ENCODE data around the gene SMC2. TPM values are rescaled to one million over a fixed set of nuclear protein-coding genes. Genes with fewer than 3 reads are reported as not detected.

The SMC2 gene
- total RNA-seq, 2 donors from 2014 or later, result 7.9 to 11.0 TPM

- intact Hi-C loops (cut with DNase I), result no loop called here
- H3K36me3 ChIP-seq, result no peaks in the 10 kb centered on the region
- H3K4me3 ChIP-seq, result no peak overlapping the region
- H3K27ac ChIP-seq, result no peak overlapping the region
- H3K9me3 ChIP-seq, result no peaks in the 10 kb centered on the region
- no peak for DNase-seq (ENCODE audit: low spot score)
- no peaks in the 10 kb centered on the region for H3K27me3 ChIP-seq (replicated peaks; ENCODE audit: insufficient read depth)
- TF ChIP-seq POLR2A (IDR thresholded peaks at IDR 0.05) (no peak), CTCF (IDR thresholded peaks at IDR 0.05) (no peak), POLR2AphosphoS5 (IDR thresholded peaks at IDR 0.05) (no peak)
- 96% methylated on average over 4 of the region's 4 CpGs for WGBS
- no peaks in the 10 kb centered on the region for H3K4me1 ChIP-seq (replicated peaks)
These were observed 14.2 kb downstream of the SMC2 start for GRCh38 chr9:104108315-104108714.

- no peaks in the 10 kb centered on the region for H3K36me3 ChIP-seq
- intact Hi-C loops (cut with DNase I), result no loop called here
- DNase-seq (ENCODE audit: low spot score), result no peak
- WGBS, result 91% methylated on average over 2 of the region's 2 CpGs
- no peaks in the 10 kb centered on the region for H3K9me3 ChIP-seq
- no peak overlapping the region for H3K27ac ChIP-seq
- TF ChIP-seq POLR2AphosphoS5 (IDR thresholded peaks at IDR 0.05) (no peak), POLR2A (IDR thresholded peaks at IDR 0.05) (no peak), CTCF (IDR thresholded peaks at IDR 0.05) (no peak)
- H3K4me1 ChIP-seq (replicated peaks), result no peaks in the 10 kb centered on the region
- H3K4me3 ChIP-seq, result no peak overlapping the region
- no peaks in the 10 kb centered on the region for H3K27me3 ChIP-seq (replicated peaks; ENCODE audit: insufficient read depth)
These were observed 16.4 kb downstream of the SMC2 start for GRCh38 chr9:104110509-104110908.

GRCh38 chr9:104118916-104119315 lies 24.8 kb downstream of the SMC2 start:
- H3K9me3 ChIP-seq, result no peaks in the 10 kb centered on the region
- H3K27ac ChIP-seq, result no peak overlapping the region
- WGBS, result 94% methylated on average over 6 of the region's 6 CpGs
- H3K4me3 ChIP-seq, result no peak overlapping the region
- no peak for DNase-seq (ENCODE audit: low spot score)
- no peaks in the 10 kb centered on the region for H3K36me3 ChIP-seq
- intact Hi-C loops (cut with DNase I), result no loop called here
- TF ChIP-seq CTCF (IDR thresholded peaks at IDR 0.05), result no peak
- no peak for TF ChIP-seq POLR2A (IDR thresholded peaks at IDR 0.05)
- TF ChIP-seq POLR2AphosphoS5 (IDR thresholded peaks at IDR 0.05), result no peak
- H3K27me3 ChIP-seq (replicated peaks; ENCODE audit: insufficient read depth), result no peaks in the 10 kb centered on the region
- no peaks in the 10 kb centered on the region for H3K4me1 ChIP-seq (replicated peaks)

- Histone ChIP-seq H3K36me3 (peaks cover 0 to 5% of the 10 kb centered on the region in 2 donors), H3K9me3 (no peaks in the 10 kb centered on the region), H3K4me1 (replicated peaks) (no peaks in the 10 kb centered on the region), H3K27ac (no peak overlapping the region), H3K4me3 (no peak overlapping the region), H3K27me3 (replicated peaks; ENCODE audit: insufficient read depth) (no peaks in the 10 kb centered on the region)
- no peak for DNase-seq (ENCODE audit: low spot score)
- intact Hi-C loops (cut with DNase I), result no loop called here
- 97% methylated on average over 5 of the region's 5 CpGs for WGBS
- no peak for TF ChIP-seq POLR2A (IDR thresholded peaks at IDR 0.05)
- TF ChIP-seq CTCF (IDR thresholded peaks at IDR 0.05), result no peak
- no peak for TF ChIP-seq POLR2AphosphoS5 (IDR thresholded peaks at IDR 0.05)
These were observed 26.9 kb downstream of the SMC2 start for GRCh38 chr9:104121022-104121421.

GRCh38 chr9:104138243-104138868 lies 44.2 kb downstream of the SMC2 start:
- intact Hi-C loops (cut with DNase I), result no loop called here
- no peak for DNase-seq (ENCODE audit: low spot score)
- H3K4me3 ChIP-seq, result no peak overlapping the region
- 71% methylated on average over 3 of the region's 3 CpGs for WGBS
- H3K36me3 ChIP-seq, result peaks cover 0 to 4% of the 10 kb centered on the region in 2 donors
- no peaks in the 10 kb centered on the region for H3K4me1 ChIP-seq (replicated peaks)
- H3K27ac ChIP-seq, result no peak overlapping the region
- H3K9me3 ChIP-seq, result no peaks in the 10 kb centered on the region
- TF ChIP-seq POLR2AphosphoS5 (IDR thresholded peaks at IDR 0.05), result no peak
- TF ChIP-seq POLR2A (IDR thresholded peaks at IDR 0.05), result no peak
- no peak for TF ChIP-seq CTCF (IDR thresholded peaks at IDR 0.05)
- no peaks in the 10 kb centered on the region for H3K27me3 ChIP-seq (replicated peaks; ENCODE audit: insufficient read depth)
